ENCODE data around the gene TARDBP. TPM values are rescaled to one million over a fixed set of nuclear protein-coding genes. Genes with fewer than 3 reads are reported as not detected.

Gene TARDBP
- total RNA-seq, 1 experiment from 2014 or later: 207 TPM

- H3K9me3 Mint-ChIP-seq: no peaks in the 10 kb centered on the region
- Histone ChIP-seq H3T11ph (ENCODE audit: low read length) (no peak overlapping the region), H3K56ac (ENCODE audit: insufficient read length, low read depth, low read length) (no peak overlapping the region), H3K18ac (ENCODE audit: insufficient read length, low read depth, low read length) (no peak overlapping the region), H2BK120ac (ENCODE audit: low read depth, low read length, poor library complexity, severe bottlenecking) (no peak overlapping the region), H3K4ac (ENCODE audit: low read depth, low read length) (no peak overlapping the region), H2BK20ac (ENCODE audit: low read depth, low read length, poor library complexity, severe bottlenecking) (no peak overlapping the region), H2BK5ac (ENCODE audit: insufficient read length, low read length) (no peak overlapping the region), H4K8ac (replicated peaks; ENCODE audit: insufficient read length, low read depth, low read length) (no peak overlapping the region), H2AFZ (ENCODE audit: low read length) (no peak overlapping the region), H3K4me2 (ENCODE audit: insufficient read depth, insufficient read length, low read length) (no peak overlapping the region), H2BK12ac (ENCODE audit: insufficient read length, low read depth, low read length) (no peak overlapping the region), H3K79me2 (ENCODE audit: insufficient read depth, low read length) (peaks cover 2% of the 10 kb centered on the region; the same call in 1 of the 2 replicates), H3K23me2 (ENCODE audit: insufficient read length, low read depth, low read length, poor library complexity, severe bottlenecking) (peaks cover 7% of the 10 kb centered on the region), H4K20me1 (ENCODE audit: control insufficient read depth, insufficient read depth, insufficient read length) (no peaks in the 10 kb centered on the region), H4K5ac (ENCODE audit: insufficient read length, low read depth, low read length) (no peak overlapping the region), H3K27ac (ENCODE audit: insufficient read length, low read depth, low read length) (no peak overlapping the region), H3K23ac (ENCODE audit: insufficient read length, low read depth, low read length) (no peak overlapping the region), H2BK15ac (ENCODE audit: low read depth, low read length) (no peak overlapping the region), H3K79me1 (ENCODE audit: insufficient read depth, low read depth, low read length, poor library complexity, severe bottlenecking) (no peaks in the 10 kb centered on the region), H3K14ac (ENCODE audit: insufficient read depth, low read length) (no peak overlapping the region), H3K27me3 (ENCODE audit: insufficient read depth, low read length) (no peaks in the 10 kb centered on the region; the same call in 1 of the 2 replicates), H3K4me1 (ENCODE audit: insufficient read depth, low read length) (no peaks in the 10 kb centered on the region), H4K91ac (ENCODE audit: insufficient read length, low read depth, low read length) (no peak overlapping the region), H3K9me3 (ENCODE audit: control insufficient read depth, low read depth, low read length) (no peaks in the 10 kb centered on the region), H3K9ac (ENCODE audit: extremely low read depth, insufficient read length, low read length) (no peak overlapping the region), H2AK5ac (ENCODE audit: insufficient read length, low read length) (no peak overlapping the region)
- peak overlapping the region in 2 of 3 experiments; percentile 5 to 82; a peak in 2 of 7 replicates for H3K27ac Mint-ChIP-seq
- DNase-seq: no peak
- peaks cover 24 to 56% (median 30%) of the 10 kb centered on the region in 3 experiments for H3K36me3 Mint-ChIP-seq (ENCODE audit: insufficient read depth in 1 of 3, low read depth in 3 of 3)
- H3K4me3 Mint-ChIP-seq: peak overlapping the region; percentile 51 to 88; a peak in 4 of 5 replicates
- no CpG with 5 or more reads among the region's 8 CpGs for WGBS (ENCODE audit: extremely low coverage, insufficient read length, low lambda C conversion rate)
- peaks cover 17 to 25% of the 10 kb centered on the region in 2 experiments for H3K4me1 Mint-ChIP-seq
- 0 out of 3 replicates have a peak, but pooled peaks have one; percentile 10 for TF ChIP-seq CTCF (conservative IDR thresholded peaks at IDR 0.05)
- H3K27me3 Mint-ChIP-seq (ENCODE audit: low read depth): no peaks in the 10 kb centered on the region
Observed at GRCh38 chr1:11057477-11057876, 45.0 kb downstream of the TARDBP start.

Data from H9 (cell line).